ENCODE data around the gene GRIN2A.

- TF ChIP-seq CTCF (conservative IDR thresholded peaks at IDR 0.05; ENCODE audit: low read length) (no peak), EZH2phosphoT487 (IDR thresholded peaks at IDR 0.05; ENCODE audit: borderline replicate concordance, low read depth, low read length) (no peak)
Measured at GRCh38 chr16:10039220-10040096, 142.8 kb downstream of the GRIN2A start.

Data from OCI-LY7 (cell line).